Measurements from ENCODE around the gene THBS3. TPM values are rescaled to one million over a fixed set of nuclear protein-coding genes. Genes with fewer than 3 reads are reported as not detected.

THBS3 gene
- total and polyA plus RNA-seq, 9 of the 15 experiments (the other 6 are each of a cell fraction or from before 2014, with no cell fraction given), result 0.59 to 8.3 (median 3.2) TPM

- TF ChIP-seq, protein P1, sequence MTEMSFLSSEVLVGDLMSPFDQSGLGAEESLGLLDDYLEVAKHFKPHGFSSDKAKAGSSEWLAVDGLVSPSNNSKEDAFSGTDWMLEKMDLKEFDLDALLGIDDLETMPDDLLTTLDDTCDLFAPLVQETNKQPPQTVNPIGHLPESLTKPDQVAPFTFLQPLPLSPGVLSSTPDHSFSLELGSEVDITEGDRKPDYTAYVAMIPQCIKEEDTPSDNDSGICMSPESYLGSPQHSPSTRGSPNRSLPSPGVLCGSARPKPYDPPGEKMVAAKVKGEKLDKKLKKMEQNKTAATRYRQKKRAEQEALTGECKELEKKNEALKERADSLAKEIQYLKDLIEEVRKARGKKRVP (CRISPR knock-in tag; IDR thresholded peaks at IDR 0.05), result no peak; the same call in 1 of the 2 replicates
- no peak for TF ChIP-seq ZNF551 (CRISPR knock-in tag; IDR thresholded peaks at IDR 0.05)
- no peak; the same call in 1 of the 2 replicates for TF ChIP-seq TARDBP (IDR thresholded peaks at IDR 0.05)
- TF ChIP-seq ZNF263 (CRISPR knock-in tag; IDR thresholded peaks at IDR 0.05; ENCODE audit: borderline replicate concordance), result 0 out of 2 replicates have a peak, but pooled peaks have one; percentile 11
- TF ChIP-seq, protein P2, sequence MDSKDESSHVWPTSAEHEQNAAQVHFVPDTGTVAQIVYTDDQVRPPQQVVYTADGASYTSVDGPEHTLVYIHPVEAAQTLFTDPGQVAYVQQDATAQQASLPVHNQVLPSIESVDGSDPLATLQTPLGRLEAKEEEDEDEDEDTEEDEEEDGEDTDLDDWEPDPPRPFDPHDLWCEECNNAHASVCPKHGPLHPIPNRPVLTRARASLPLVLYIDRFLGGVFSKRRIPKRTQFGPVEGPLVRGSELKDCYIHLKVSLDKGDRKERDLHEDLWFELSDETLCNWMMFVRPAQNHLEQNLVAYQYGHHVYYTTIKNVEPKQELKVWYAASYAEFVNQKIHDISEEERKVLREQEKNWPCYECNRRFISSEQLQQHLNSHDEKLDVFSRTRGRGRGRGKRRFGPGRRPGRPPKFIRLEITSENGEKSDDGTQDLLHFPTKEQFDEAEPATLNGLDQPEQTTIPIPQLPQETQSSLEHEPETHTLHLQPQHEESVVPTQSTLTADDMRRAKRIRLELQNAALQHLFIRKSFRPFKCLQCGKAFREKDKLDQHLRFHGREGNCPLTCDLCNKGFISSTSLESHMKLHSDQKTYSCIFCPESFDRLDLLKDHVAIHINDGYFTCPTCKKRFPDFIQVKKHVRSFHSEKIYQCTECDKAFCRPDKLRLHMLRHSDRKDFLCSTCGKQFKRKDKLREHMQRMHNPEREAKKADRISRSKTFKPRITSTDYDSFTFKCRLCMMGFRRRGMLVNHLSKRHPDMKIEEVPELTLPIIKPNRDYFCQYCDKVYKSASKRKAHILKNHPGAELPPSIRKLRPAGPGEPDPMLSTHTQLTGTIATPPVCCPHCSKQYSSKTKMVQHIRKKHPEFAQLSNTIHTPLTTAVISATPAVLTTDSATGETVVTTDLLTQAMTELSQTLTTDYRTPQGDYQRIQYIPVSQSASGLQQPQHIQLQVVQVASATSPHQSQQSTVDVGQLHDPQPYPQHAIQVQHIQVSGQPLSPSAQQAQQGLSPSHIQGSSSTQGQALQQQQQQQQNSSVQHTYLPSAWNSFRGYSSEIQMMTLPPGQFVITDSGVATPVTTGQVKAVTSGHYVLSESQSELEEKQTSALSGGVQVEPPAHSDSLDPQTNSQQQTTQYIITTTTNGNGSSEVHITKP (IDR thresholded peaks at IDR 0.05; ENCODE audit: partially characterized antibody), result peak; percentile 47
- TF ChIP-seq ZNF696 (CRISPR knock-in tag; conservative IDR thresholded peaks at IDR 0.05), result no peak
- TF ChIP-seq MEF2A (IDR thresholded peaks at IDR 0.05; ENCODE audit: control insufficient read depth, low read depth, low read length), result no peak
- TF ChIP-seq, protein P3, sequence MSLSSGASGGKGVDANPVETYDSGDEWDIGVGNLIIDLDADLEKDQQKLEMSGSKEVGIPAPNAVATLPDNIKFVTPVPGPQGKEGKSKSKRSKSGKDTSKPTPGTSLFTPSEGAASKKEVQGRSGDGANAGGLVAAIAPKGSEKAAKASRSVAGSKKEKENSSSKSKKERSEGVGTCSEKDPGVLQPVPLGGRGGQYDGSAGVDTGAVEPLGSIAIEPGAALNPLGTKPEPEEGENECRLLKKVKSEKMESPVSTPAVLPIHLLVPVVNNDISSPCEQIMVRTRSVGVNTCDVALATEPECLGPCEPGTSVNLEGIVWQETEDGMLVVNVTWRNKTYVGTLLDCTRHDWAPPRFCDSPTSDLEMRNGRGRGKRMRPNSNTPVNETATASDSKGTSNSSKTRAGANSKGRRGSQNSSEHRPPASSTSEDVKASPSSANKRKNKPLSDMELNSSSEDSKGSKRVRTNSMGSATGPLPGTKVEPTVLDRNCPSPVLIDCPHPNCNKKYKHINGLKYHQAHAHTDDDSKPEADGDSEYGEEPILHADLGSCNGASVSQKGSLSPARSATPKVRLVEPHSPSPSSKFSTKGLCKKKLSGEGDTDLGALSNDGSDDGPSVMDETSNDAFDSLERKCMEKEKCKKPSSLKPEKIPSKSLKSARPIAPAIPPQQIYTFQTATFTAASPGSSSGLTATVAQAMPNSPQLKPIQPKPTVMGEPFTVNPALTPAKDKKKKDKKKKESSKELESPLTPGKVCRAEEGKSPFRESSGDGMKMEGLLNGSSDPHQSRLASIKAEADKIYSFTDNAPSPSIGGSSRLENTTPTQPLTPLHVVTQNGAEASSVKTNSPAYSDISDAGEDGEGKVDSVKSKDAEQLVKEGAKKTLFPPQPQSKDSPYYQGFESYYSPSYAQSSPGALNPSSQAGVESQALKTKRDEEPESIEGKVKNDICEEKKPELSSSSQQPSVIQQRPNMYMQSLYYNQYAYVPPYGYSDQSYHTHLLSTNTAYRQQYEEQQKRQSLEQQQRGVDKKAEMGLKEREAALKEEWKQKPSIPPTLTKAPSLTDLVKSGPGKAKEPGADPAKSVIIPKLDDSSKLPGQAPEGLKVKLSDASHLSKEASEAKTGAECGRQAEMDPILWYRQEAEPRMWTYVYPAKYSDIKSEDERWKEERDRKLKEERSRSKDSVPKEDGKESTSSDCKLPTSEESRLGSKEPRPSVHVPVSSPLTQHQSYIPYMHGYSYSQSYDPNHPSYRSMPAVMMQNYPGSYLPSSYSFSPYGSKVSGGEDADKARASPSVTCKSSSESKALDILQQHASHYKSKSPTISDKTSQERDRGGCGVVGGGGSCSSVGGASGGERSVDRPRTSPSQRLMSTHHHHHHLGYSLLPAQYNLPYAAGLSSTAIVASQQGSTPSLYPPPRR (CRISPR knock-in tag; IDR thresholded peaks at IDR 0.05; ENCODE audit: borderline replicate concordance), result no peak; the same call in 1 of the 2 replicates
- TF ChIP-seq EP300 (IDR thresholded peaks at IDR 0.05; ENCODE audit: low read length), result peak; percentile 42; the same call in 1 of the 2 replicates
- TF ChIP-seq SETDB1 (IDR thresholded peaks at IDR 0.05; ENCODE audit: low read length), result peak; percentile 29
- TF ChIP-seq ZNF354B (CRISPR knock-in tag; IDR thresholded peaks at IDR 0.05), result no peak
- TF ChIP-seq NFE2L1 (tag; IDR thresholded peaks at IDR 0.05; ENCODE audit: borderline replicate concordance, low read depth), result no peak
- no peak for TF ChIP-seq POLR3A (IDR thresholded peaks at IDR 0.05; ENCODE audit: borderline replicate concordance, extremely low read depth, insufficient read depth, insufficient read length)
- TF ChIP-seq DIDO1 (tag; IDR thresholded peaks at IDR 0.05; ENCODE audit: low read depth), result 0 out of 2 replicates have a peak, but pooled peaks have one; percentile 70
- TF ChIP-seq PKNOX1 (IDR thresholded peaks at IDR 0.05), result no peak
- no peak for TF ChIP-seq ETS2 (tag; IDR thresholded peaks at IDR 0.05; ENCODE audit: borderline replicate concordance, poor library complexity, severe bottlenecking)
Observed at GRCh38 chr1:155172732-155173477, 34.8 kb downstream of the THBS3 start, which contains the start of gene KRTCAP2 (continued).
